WTC11 (cell line): Measurements from ENCODE around the gene PES1. TPM values are rescaled to one million over a fixed set of nuclear protein-coding genes. Genes with fewer than 3 reads are reported as not detected.

Experiments
- ATAC-seq: fragments of 200-7000 bp; cut with Tn5 transposase; 2 replicates; pipeline ENCODE4 v1.10.0; 2021; ENCODE audit warnings: mild to moderate bottlenecking, moderate library complexity
- CTCF ChIA-PET: fragments of 300-600 bp; sonication (Branson Sonifier 250); formaldehyde crosslinking; loops from one replicate; lab custom pipeline; 2021; ENCODE audit warnings: antibody characterized with exemption; lab: Charles Lee
- POLR2A ChIA-PET: fragments of 350-600 bp; sonication (Branson Sonifier 250); formaldehyde crosslinking; loops from one replicate; lab custom pipeline; 2021; ENCODE audit warnings: antibody characterized with exemption; lab: Charles Lee
- DNase-seq: peaks from one replicate; pipeline ENCODE4 v3.0.0; 2021; ENCODE audit warnings: low spot score
- H3K27ac Mint-ChIP-seq: 2 replicates; pipeline ENCODE4 v1.8.0; 2021; ENCODE audit warnings: mixed read lengths
- H3K27me3 Mint-ChIP-seq: 2 replicates; pipeline ENCODE4 v1.8.0; 2021; ENCODE audit warnings: low read depth, mild to moderate bottlenecking, moderate library complexity, mixed read lengths
- H3K36me3 Mint-ChIP-seq: 2 replicates; pipeline ENCODE4 v1.8.0; 2021; ENCODE audit warnings: mixed read lengths
- H3K4me1 Mint-ChIP-seq: 2 replicates; pipeline ENCODE4 v1.8.0; 2022; ENCODE audit warnings: mixed read lengths
- H3K4me3 Mint-ChIP-seq: 2 replicates; pipeline ENCODE4 v1.8.0; 2021; ENCODE audit warnings: mild to moderate bottlenecking, moderate library complexity, mixed read lengths
- H3K9me3 Mint-ChIP-seq: 2 replicates; pipeline ENCODE4 v1.8.0; 2021; ENCODE audit warnings: mixed read lengths
- GABPB1 ChIP-seq: sonication (generic); formaldehyde crosslinking; IDR thresholded peaks from 2 replicates; pipeline ENCODE4 v1.8.1; 2023; ENCODE audit warnings: mild to moderate bottlenecking, missing genetic modification reagents
- NFE2L1 ChIP-seq: sonication (generic); formaldehyde crosslinking; IDR thresholded peaks from 2 replicates; pipeline ENCODE4 v1.8.1; 2023; ENCODE audit warnings: missing genetic modification reagents
- NR3C1 ChIP-seq: sonication (generic); formaldehyde crosslinking; conservative IDR thresholded peaks from 2 replicates; pipeline ENCODE4 v1.8.1; 2023; ENCODE audit warnings: low read depth, mild to moderate bottlenecking, missing genetic modification reagents
- SMAD3 ChIP-seq: sonication (generic); formaldehyde crosslinking; IDR thresholded peaks from 2 replicates; pipeline ENCODE4 v1.8.0; 2022; ENCODE audit warnings: missing genetic modification reagents, mild to moderate bottlenecking, borderline replicate concordance
- SP1 ChIP-seq: sonication (generic); formaldehyde crosslinking; conservative IDR thresholded peaks from 2 replicates; pipeline ENCODE4 v1.8.1; 2022; ENCODE audit warnings: missing genetic modification reagents
- TEAD1 ChIP-seq: sonication (generic); formaldehyde crosslinking; IDR thresholded peaks from 2 replicates; pipeline ENCODE4 v1.8.0; 2022; ENCODE audit warnings: mild to moderate bottlenecking, missing genetic modification reagents
- ZNF423 ChIP-seq: fragments of 250-450 bp; sonication (Bioruptor Pico); IDR thresholded peaks from 2 replicates; pipeline ENCODE4 v2.1.2; 2022; ENCODE audit warnings: mild to moderate bottlenecking, moderate library complexity
- total RNA-seq: library from RNA; stranded (reverse); gene quantifications from 3 replicates; pipeline ENCODE4 v1.2.3, GENCODE V29; 2021
- TF ChIP-seq, protein P1 (sequence below): sonication (generic); formaldehyde crosslinking; IDR thresholded peaks from 2 replicates; pipeline ENCODE4 v1.8.1; 2023; ENCODE audit warnings: mild to moderate bottlenecking, moderate library complexity, missing genetic modification reagents
- TF ChIP-seq, protein P2 (sequence below): sonication (generic); formaldehyde crosslinking; IDR thresholded peaks from 2 replicates; pipeline ENCODE4 v1.8.0; 2023; ENCODE audit warnings: missing genetic modification reagents, mild to moderate bottlenecking, borderline replicate concordance
- TF ChIP-seq, protein P3 (sequence below): sonication (generic); formaldehyde crosslinking; IDR thresholded peaks from 2 replicates; pipeline ENCODE4 v1.8.0; 2022; ENCODE audit warnings: missing genetic modification reagents
- TF ChIP-seq, protein P4 (sequence below): fragments of 250-450 bp; sonication (Bioruptor Pico); IDR thresholded peaks from 2 replicates; pipeline ENCODE4 v1.9.0; 2021; ENCODE audit warnings: moderate library complexity, mild to moderate bottlenecking, inconsistent platforms, borderline replicate concordance
- TF ChIP-seq, protein P5 (sequence below): fragments of 200-600 bp; IDR thresholded peaks from 2 replicates; pipeline ENCODE4 v1.8.0; 2022; ENCODE audit warnings: antibody characterized with exemption
- TF ChIP-seq, protein P6 (sequence below): sonication (generic); formaldehyde crosslinking; IDR thresholded peaks from 2 replicates; pipeline ENCODE4 v1.8.0; 2022; ENCODE audit warnings: mild to moderate bottlenecking, missing genetic modification reagents
- TF ChIP-seq, protein P7 (sequence below): sonication (generic); formaldehyde crosslinking; IDR thresholded peaks from 2 replicates; pipeline ENCODE4 v1.8.0; 2022; ENCODE audit warnings: mild to moderate bottlenecking, missing genetic modification reagents
- TF ChIP-seq, protein P8 (sequence below): sonication (generic); formaldehyde crosslinking; conservative IDR thresholded peaks from 2 replicates; pipeline ENCODE4 v1.8.1; 2022; ENCODE audit warnings: mild to moderate bottlenecking, missing genetic modification reagents

The PES1 gene
- total RNA-seq, 1 experiment from 2014 or later = 128 TPM

DNA sequence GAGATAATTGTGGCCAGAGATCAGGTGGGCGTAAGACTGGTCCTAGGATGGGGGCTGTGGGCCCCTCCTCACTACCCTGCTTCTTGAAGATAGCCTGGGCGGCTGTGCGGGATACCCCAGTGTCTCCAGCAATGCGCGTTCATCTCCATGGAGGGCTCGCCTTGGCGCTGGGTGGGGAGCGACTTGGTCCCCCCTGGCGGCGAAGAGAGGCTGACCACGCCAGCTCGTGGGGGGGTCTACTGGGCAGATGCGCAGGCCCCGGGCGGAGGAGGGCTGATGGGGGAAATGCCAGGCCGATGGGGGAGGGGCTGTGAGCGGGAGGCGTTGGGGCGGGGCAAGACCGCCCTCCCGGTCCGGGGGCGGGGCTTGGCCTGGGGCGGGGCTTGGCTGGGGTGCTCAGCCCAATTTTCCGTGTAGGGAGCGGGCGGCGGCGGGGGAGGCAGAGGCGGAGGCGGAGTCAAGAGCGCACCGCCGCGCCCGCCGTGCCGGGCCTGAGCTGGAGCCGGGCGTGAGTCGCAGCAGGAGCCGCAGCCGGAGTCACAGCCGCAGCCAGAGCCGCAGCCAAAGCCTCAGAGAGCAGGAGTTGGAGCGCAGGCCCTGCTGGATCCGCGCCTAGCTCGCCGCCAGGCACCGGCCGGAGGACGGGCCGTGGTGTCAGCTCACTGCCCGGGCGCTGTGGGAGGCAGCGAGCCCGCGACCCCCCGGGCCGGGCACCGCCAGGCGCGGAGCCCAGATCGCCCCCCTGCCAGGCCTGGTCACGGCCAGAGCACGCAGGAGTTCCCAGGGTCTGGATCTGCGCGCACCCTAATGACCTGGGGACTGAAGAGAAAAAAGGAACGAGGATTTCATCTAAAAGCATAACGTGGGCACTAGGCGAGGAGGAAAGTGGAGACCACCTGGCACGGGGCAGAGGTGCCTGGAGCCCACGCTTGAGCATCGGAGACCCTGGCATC is 43.8 kb upstream of the PES1 start, which contains the start of gene SLC35E4 (continued):
- TF ChIP-seq TEAD1 (no peak), NR3C1 (CRISPR knock-in tag) (no peak), ZNF423 (CRISPR knock-in tag) (peak; percentile 90)
- TF ChIP-seq, protein P1, sequence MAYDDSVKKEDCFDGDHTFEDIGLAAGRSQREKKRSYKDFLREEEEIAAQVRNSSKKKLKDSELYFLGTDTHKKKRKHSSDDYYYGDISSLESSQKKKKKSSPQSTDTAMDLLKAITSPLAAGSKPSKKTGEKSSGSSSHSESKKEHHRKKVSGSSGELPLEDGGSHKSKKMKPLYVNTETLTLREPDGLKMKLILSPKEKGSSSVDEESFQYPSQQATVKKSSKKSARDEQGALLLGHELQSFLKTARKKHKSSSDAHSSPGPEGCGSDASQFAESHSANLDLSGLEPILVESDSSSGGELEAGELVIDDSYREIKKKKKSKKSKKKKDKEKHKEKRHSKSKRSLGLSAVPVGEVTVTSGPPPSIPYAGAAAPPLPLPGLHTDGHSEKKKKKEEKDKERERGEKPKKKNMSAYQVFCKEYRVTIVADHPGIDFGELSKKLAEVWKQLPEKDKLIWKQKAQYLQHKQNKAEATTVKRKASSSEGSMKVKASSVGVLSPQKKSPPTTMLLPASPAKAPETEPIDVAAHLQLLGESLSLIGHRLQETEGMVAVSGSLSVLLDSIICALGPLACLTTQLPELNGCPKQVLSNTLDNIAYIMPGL (CRISPR knock-in tag) = peak; percentile 43; the same call in 1 of the 2 replicates
- TF ChIP-seq, protein P2, sequence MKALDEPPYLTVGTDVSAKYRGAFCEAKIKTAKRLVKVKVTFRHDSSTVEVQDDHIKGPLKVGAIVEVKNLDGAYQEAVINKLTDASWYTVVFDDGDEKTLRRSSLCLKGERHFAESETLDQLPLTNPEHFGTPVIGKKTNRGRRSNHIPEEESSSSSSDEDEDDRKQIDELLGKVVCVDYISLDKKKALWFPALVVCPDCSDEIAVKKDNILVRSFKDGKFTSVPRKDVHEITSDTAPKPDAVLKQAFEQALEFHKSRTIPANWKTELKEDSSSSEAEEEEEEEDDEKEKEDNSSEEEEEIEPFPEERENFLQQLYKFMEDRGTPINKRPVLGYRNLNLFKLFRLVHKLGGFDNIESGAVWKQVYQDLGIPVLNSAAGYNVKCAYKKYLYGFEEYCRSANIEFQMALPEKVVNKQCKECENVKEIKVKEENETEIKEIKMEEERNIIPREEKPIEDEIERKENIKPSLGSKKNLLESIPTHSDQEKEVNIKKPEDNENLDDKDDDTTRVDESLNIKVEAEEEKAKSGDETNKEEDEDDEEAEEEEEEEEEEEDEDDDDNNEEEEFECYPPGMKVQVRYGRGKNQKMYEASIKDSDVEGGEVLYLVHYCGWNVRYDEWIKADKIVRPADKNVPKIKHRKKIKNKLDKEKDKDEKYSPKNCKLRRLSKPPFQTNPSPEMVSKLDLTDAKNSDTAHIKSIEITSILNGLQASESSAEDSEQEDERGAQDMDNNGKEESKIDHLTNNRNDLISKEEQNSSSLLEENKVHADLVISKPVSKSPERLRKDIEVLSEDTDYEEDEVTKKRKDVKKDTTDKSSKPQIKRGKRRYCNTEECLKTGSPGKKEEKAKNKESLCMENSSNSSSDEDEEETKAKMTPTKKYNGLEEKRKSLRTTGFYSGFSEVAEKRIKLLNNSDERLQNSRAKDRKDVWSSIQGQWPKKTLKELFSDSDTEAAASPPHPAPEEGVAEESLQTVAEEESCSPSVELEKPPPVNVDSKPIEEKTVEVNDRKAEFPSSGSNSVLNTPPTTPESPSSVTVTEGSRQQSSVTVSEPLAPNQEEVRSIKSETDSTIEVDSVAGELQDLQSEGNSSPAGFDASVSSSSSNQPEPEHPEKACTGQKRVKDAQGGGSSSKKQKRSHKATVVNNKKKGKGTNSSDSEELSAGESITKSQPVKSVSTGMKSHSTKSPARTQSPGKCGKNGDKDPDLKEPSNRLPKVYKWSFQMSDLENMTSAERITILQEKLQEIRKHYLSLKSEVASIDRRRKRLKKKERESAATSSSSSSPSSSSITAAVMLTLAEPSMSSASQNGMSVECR (CRISPR knock-in tag) = no peak
- TF ChIP-seq, protein P3, sequence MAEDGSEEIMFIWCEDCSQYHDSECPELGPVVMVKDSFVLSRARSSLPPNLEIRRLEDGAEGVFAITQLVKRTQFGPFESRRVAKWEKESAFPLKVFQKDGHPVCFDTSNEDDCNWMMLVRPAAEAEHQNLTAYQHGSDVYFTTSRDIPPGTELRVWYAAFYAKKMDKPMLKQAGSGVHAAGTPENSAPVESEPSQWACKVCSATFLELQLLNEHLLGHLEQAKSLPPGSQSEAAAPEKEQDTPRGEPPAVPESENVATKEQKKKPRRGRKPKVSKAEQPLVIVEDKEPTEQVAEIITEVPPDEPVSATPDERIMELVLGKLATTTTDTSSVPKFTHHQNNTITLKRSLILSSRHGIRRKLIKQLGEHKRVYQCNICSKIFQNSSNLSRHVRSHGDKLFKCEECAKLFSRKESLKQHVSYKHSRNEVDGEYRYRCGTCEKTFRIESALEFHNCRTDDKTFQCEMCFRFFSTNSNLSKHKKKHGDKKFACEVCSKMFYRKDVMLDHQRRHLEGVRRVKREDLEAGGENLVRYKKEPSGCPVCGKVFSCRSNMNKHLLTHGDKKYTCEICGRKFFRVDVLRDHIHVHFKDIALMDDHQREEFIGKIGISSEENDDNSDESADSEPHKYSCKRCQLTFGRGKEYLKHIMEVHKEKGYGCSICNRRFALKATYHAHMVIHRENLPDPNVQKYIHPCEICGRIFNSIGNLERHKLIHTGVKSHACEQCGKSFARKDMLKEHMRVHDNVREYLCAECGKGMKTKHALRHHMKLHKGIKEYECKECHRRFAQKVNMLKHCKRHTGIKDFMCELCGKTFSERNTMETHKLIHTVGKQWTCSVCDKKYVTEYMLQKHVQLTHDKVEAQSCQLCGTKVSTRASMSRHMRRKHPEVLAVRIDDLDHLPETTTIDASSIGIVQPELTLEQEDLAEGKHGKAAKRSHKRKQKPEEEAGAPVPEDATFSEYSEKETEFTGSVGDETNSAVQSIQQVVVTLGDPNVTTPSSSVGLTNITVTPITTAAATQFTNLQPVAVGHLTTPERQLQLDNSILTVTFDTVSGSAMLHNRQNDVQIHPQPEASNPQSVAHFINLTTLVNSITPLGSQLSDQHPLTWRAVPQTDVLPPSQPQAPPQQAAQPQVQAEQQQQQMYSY (CRISPR knock-in tag) = no peak
- TF ChIP-seq, protein P4, sequence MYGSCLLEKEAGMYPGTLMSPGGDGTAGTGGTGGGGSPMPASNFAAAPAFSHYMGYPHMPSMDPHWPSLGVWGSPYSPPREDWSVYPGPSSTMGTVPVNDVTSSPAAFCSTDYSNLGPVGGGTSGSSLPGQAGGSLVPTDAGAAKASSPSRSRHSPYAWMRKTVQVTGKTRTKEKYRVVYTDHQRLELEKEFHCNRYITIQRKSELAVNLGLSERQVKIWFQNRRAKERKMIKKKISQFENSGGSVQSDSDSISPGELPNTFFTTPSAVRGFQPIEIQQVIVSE = no peak

DNA sequence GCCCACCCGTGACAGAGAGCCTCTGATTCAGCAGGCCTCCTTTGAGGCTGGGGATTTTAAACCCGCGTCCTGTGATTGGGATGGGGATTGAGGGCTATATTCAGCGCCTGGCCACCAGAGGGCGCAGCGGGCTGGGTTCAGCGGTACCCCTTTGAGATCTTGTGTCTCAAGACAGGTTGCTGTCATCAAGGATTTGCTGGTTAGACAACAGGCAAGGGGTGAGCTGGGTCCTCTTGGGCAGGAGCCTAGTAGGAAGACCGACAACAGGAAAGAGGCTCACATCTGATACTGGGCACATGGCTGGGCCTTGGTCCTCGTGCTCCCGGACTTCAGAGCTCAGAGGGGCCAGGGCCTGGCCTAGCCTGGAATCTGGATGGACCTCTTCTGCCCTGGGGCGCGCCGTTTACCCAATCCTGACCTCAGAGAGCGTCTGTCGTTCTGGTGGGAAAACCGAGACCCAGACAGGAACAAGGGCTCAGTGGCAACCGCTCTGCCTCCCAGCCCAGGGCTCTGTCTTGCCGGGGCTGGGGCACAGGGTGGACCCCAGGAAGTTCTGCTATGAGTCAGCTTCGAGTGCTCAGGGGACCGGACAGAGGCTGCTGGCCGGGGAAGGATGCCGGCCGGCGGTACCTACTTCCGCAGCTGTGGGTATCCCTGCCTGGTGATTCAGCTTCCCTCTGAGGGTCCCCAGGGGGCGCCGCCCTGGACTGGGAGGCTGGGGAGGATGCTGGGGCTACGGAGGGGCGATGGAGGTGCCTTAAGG is 42.9 kb upstream of the PES1 start:
- DNase-seq (peak; percentile 92), ATAC-seq (peak; percentile 49)
- ChIA-PET CTCF (interaction anchor here (0.6 to 5.6 kb wide), 65 partner anchors 8 to 1036 kb away, joined by 3 to 166 read pairs (median 4); partner anchors contain the start of genes DUSP18, GAL3ST1, OSBP2 and PES1), POLR2A (interaction anchor here (0.7 to 1.7 kb wide), 3 partner anchors 60 to 334 kb away, joined by 3 to 8 read pairs (median 4); partner anchors contain the start of genes MORC2, OSBP2 and TUG1)
- Mint-ChIP-seq H3K9me3 (peaks cover 10% of the 10 kb centered on the region), H3K4me3 (peak overlapping the region; percentile 65), H3K27me3 (0 out of 2 replicates have a peak, but pooled peaks cover 7% of the 10 kb centered on the region), H3K4me1 (peaks cover 18% of the 10 kb centered on the region), H3K27ac (0 out of 2 replicates have a peak overlapping the region, but pooled peaks have one; percentile 15), H3K36me3 (peaks cover 25% of the 10 kb centered on the region)
- TF ChIP-seq, protein P5, sequence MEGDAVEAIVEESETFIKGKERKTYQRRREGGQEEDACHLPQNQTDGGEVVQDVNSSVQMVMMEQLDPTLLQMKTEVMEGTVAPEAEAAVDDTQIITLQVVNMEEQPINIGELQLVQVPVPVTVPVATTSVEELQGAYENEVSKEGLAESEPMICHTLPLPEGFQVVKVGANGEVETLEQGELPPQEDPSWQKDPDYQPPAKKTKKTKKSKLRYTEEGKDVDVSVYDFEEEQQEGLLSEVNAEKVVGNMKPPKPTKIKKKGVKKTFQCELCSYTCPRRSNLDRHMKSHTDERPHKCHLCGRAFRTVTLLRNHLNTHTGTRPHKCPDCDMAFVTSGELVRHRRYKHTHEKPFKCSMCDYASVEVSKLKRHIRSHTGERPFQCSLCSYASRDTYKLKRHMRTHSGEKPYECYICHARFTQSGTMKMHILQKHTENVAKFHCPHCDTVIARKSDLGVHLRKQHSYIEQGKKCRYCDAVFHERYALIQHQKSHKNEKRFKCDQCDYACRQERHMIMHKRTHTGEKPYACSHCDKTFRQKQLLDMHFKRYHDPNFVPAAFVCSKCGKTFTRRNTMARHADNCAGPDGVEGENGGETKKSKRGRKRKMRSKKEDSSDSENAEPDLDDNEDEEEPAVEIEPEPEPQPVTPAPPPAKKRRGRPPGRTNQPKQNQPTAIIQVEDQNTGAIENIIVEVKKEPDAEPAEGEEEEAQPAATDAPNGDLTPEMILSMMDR = peak; percentile 94
- TF ChIP-seq NFE2L1 (CRISPR knock-in tag) (0 out of 2 replicates have a peak, but pooled peaks have one; percentile 45), SP1 (CRISPR knock-in tag) (no peak), SMAD3 (CRISPR knock-in tag) (no peak), GABPB1 (CRISPR knock-in tag) (0 out of 2 replicates have a peak, but pooled peaks have one; percentile 24)
- TF ChIP-seq, protein P6, sequence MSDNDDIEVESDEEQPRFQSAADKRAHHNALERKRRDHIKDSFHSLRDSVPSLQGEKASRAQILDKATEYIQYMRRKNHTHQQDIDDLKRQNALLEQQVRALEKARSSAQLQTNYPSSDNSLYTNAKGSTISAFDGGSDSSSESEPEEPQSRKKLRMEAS (CRISPR knock-in tag) = peak; percentile 30; the same call in 1 of the 2 replicates
- TF ChIP-seq, protein P7, sequence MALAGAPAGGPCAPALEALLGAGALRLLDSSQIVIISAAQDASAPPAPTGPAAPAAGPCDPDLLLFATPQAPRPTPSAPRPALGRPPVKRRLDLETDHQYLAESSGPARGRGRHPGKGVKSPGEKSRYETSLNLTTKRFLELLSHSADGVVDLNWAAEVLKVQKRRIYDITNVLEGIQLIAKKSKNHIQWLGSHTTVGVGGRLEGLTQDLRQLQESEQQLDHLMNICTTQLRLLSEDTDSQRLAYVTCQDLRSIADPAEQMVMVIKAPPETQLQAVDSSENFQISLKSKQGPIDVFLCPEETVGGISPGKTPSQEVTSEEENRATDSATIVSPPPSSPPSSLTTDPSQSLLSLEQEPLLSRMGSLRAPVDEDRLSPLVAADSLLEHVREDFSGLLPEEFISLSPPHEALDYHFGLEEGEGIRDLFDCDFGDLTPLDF = no peak
- TF ChIP-seq, protein P8, sequence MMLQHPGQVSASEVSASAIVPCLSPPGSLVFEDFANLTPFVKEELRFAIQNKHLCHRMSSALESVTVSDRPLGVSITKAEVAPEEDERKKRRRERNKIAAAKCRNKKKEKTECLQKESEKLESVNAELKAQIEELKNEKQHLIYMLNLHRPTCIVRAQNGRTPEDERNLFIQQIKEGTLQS (CRISPR knock-in tag) = 0 out of 2 replicates have a peak, but pooled peaks have one; percentile 36
